GM18502 (cell line): ENCODE results near the gene ZSCAN9.

Experiments
- ATAC-seq: cut with Tn5 transposase; IDR thresholded peaks from one replicate; pipeline ENCODE4 v1.9.1; 2021; ENCODE audit warnings: mild to moderate bottlenecking; ENCODE audit not compliant: unreplicated experiment, poor library complexity

ZSCAN9 gene

DNA sequence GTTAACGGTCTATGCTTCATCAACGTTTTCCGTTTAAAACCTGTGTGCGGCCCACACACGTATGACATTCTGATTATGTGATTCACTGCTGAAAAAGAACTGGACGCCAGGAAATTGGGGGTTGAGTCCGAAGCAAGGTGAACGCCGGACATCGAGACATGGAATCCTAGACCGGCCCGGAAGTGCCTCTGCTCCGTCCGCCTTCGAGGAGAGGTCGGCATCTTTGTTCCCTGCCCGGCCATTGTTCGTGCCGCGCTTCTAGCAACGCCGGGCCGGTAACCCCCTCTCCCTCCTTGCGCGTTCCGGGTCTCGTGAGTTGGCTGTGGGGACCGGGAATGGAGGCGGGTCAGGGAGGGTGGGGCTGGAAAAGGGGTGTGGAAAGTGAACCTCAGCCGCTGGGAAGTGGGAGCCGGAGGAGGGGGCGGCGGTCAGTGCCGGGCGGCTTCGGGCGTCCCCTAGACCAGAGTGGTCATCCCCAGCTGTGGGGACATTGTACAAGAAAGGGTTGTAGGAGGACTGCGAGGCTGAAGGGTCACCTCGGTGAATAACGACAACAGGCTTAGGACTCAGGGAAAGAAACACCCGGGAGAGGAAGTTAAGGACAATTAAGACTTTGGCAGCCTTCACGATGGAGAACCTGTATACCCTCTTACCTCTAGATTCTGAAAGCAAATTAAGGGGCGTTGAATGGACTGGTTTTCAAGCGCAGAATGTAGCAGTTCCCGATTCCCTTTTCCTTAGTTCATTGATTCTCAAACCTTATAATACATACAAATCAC, at the start of gene ZSCAN9:
Gene ZSCAN9 (plus strand): TSS at position 220 of the 779 bp plus-strand sequence. CDS start 1,810 bp downstream, outside the sequence.
- ATAC-seq: peak; percentile 91

DNA sequence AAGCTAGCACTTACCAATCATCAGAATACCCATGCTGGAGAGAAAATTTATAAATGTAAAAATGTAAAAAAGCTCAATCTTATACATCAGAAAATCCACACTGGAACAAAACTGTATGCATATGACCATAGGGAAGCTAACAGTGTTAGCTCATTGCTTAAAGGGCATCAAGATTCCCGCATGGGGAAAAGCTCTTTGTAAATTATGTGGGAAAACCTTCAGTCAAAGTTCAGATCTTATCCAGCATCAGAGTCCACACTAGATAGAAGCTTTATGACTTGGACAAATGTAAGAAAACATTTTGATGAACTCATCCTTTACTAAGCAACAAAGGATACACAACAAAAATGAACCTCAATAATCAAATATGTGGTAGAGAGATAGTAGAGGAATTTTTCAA, 48.7 kb upstream of the ZSCAN9 start:
- no peak for ATAC-seq

DNA sequence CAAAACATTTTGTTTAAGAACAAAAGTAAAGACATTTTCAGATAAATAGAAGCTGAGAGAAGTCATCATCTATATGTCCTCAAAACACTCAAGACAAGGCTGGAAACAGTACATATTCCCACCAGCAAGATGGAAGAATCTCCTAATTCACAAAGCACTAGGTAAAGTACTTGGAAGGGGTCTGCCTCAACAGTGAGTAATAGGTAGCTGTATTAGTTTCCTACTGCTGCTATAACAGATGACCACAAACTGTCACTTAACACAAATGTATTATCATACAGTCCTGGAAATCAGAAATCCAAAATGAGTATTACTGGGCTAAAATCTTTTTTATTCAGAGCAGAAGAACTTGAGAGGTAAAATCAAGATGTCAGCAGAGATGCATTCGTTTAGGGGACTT, 42.8 kb upstream of the ZSCAN9 start:
- no peak for ATAC-seq

DNA sequence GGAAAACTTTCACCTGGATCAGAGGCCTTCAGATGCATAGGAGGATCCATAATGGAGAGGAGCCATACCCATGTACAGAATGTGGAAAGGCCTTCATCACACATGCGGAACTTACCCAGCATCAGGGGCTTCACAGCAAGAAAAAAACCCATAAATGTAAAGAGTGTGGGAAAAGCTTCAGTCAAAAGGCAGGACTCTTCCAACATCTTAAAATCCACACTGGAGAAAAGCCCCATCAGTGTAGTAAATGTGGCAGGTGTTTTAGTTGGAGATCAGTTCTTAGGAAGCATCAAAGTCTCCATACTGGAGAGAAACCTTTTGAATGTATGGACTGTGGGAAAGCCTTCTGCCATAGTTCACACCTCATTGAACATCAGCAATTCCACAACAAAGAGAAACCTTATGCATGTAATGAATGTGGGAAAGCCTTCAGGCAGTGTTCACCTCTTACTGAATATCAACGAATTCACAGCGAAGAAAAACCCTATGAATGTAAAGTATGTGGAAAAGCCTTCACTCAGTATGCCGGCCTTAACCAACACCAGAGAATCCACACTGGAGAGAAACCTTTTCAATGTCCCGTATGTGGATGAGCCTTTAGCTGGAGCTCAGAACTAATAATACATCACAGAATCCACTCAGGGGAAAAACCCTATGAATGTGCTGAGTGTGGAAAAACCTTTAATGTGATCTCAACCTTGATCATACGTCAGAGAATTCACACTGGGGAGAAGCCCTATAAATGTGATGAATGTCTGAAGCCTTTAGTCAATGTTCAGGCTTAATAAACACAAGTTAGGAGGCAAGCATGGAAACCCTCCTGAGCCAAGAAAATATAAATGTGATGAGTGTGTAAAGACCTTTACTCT, 36.7 kb upstream of the ZSCAN9 start:
- ATAC-seq: no peak

DNA sequence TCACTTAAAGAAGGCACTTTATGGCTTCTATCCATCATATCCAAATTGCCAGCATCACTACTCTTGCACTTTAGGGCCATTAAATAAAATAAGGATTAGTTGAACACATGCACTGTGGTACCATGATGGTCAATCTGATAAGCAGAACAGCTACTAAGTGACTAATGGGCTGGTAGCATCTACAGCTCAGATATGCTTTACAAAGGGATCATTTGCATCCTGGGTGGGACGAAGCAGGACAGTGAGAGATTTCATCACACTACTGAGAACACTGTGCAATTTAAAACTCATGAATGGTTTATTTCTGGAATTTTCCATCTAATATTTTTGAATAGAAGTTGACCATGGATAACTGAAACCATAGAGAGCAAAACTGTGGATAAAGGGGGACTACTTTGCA, 25.1 kb upstream of the ZSCAN9 start:
- no peak for ATAC-seq

DNA sequence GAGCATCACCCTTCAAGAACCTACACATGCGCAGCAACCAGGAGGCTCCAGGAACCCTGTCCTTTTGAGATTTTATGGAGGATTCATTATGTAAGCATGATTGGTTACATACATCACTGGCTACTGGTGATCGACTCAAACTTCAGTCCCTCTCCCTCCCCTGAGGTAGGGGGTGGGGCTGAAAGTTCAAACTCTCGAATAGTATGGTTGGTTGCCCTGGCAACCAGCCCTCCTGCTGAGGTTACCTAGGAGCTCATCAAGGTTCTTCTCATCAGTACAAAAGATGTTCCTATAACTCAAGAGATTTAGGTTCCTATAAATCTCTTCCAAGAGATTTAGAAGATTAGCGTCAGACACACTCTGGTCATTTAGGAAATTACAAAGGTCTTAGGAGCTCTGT, 21.9 kb upstream of the ZSCAN9 start:
- no peak for ATAC-seq

DNA sequence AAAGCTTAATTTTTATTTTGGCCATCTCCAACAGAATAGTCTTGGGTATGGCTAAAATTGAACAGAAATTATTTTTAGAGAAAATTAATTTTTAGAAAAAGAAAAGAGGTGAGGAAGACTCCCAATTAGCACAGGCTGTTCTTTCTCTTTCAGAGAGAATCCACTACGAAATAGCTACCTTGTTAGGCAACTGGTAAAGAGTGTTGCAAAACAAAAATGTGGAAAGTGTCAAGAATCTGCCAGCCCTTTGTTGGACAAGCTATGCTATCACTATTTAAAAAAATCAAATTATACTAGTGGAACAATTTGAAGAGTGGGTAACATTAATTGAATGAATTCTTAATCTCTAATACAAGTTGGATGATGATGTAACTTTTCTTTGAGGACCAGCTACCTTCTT, 19.2 kb upstream of the ZSCAN9 start:
- no peak for ATAC-seq

DNA sequence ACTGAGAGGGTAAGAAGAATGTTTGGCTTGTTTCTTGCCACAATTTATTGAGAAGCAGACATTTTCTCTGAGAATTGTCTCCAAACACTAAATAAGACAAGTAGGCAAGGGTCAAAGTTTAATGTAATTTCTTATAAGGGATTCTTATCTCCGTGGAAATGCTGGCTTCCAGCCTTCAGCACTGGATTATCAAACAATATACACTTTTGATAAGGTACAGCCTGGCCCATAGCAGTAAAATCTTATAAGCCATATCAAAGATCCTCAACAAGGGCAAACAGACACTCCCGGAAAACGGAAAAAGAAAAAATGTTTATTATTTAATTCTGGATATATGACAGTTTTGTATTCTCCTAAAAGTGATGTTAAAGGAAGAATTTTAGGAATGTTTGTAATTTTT, 18.5 kb upstream of the ZSCAN9 start:
- no peak for ATAC-seq

DNA sequence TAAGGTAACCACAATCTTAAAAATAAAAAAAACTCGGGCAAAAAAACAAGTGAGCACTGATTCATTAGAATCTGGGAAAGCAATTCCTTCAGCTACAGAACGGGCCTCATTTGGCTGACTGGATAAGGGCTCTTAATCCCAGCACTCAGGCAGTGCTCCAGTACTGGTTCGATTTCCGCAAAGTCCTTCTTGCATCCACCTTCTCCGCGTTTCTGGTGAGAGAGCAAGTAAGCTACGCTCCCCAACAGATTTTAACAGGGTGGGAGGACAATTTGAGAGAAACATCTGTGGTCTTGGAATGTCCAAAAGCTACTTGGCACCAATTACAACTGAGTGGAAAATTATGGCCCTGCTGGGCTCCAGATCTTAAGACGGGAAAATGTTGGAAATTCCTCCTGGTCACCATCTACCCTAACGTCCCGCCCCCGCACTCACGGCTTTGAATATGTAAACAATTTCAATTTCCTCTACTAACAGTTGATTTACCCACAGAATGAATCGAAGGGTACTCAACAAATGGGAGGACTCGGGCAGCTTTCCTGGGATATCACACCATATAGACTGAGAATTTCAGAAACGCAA, 18.1 kb upstream of the ZSCAN9 start:
- no peak for ATAC-seq

DNA sequence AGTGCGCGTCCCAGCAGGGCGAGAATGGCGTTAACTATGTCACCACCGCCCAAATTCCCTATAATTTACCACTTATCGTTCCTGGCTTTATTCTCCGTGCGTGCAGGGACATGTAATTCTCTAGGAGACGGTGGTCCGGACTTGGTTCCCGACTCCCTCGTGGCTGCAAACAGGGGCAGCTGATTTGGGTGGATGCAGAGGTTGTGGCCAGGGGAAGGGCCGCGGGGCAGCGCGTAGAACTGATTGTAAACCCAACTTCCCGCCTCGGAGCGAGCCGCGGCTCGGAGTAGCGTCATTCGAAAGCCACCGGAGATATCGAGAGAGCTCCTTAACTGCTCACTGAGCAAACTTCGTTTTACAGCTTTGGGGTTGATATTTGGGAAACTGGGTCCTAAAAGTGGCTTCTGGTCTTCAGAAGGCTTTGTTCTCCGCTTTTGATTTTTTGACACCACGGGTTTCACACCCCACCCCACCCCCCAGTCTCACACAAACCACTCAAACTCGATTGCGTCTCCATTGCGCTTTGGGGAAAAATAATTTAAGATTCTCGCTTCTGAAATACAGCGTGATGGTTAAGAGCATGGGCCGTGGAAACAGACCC, 17.5 kb upstream of the ZSCAN9 start:
- no peak for ATAC-seq

DNA sequence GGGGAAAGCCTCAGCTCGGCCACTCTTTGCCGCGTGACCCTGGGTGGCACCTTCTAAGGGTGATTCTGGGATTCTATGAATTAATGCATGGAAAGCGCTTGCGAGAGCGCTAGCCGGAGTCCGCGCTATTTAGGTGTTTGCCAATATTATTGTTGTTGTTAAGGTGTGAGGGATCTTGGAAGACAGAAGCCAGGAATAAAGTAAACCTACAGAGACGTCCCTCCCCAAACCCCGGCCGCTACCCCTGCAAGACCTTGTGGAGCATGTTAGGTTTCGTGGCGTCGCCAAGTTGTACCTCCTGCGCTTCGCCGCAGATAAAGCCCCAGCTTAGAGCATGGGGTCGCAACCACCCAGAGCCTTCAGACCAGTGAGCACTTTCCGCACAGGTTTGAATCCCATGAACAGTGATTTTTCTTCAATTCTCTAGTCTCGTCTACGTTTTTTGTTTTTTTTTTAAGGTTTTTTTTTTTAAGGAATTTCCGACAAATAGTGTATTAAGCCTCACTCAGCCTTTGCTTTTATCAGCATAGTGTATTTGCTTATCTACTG, 16.9 kb upstream of the ZSCAN9 start:
- no peak for ATAC-seq

DNA sequence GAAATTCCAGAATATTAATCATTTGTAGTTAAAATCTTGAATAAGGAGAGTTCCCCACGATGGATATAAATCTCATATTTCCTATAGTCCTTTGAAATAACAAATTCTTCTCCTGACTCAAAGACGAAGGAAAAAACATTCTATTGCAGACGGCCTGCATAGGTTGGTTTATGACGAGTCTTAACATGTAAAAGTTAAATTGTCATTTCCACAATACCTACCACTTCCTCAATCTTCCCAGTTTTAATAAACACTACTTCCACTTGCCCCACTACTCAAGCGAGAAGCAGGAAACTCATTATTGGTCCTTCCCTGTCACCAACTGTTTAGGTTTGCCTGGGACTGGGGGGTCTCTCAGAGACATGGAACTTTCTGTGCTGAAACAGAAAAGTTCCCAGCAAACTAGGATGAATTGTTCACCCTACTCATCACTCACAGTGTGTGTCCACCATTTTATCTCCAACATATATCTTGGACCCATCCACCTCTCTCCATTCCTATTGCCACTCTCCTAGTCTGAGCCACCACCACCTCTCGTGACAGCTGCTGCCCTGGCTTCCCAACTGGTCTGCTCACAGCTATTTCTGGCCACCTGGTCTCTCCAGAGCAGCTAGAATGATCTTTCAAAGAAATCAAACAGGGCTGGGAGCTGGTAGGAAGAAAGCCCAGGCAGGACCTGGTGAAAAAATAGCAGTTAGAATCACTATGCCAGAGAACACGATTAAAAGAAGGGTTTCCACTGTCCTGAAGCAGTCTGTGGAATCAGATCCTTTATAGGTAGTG, 15.1 kb upstream of the ZSCAN9 start:
- ATAC-seq: no peak

DNA sequence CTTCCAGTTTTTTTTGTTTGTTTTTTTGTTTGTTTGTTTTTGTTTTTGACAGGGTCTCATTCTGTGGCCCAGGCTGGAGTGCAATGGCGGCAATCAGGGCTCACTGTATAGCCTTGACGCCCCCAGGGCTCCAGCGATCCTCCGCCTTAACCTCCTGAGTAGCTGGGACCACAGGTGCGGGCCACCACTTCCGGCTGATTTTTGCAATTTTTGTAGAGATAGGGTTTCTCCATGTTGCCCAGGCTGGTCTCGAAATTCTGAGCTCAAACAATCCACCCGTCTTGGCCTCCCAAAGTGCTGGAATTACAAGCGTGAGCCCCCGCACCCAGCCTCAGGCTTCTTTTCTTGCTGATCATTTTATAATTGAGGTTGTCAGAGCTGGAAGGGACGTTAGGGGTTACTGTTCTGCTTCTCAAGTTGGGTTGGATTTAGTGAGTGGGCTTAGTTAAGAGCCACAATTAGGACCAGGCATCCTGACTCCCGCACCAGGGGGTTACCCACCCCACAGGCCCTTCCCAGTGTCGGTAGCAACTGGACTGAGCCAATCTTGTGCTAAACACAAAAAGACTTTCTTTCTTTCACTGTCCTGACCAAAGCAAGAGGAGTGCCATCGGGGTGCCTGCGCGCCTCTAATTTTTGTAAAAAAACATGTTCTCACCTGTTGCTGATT, 13.1 kb upstream of the ZSCAN9 start:
- peak; percentile 34 for ATAC-seq

DNA sequence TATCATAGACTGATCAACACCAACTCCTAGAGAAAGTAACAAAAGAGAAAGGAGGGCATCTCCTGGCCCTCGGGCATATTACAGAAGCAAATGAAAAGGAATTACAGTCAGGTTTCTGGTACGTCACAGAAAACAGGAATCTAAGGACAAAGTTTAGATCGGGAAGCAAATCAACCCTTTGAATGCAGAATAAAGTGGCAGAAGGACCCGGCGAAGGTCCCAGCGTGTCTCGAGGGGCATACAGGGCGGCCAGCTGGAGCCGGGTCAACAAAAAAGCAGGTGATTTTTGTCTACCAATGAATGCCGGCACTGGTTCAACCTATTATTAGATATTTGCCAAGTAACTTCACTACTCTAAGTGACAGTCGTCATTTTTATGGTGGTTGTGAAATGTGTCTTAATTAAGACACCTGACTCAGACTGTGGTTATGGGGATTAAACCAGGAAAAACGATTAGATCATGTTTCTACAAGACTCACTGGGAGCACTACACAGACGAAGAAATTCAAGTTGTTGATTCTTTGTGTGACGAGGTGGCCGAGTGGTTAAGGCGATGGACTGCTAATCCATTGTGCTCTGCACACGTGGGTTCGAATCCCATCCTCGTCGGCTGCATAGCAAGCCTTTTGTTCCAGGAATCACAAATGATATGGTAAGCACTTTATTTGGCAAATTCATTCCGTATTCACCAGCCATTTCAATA, 12.4 kb upstream of the ZSCAN9 start:
- peak; percentile 69 for ATAC-seq

DNA sequence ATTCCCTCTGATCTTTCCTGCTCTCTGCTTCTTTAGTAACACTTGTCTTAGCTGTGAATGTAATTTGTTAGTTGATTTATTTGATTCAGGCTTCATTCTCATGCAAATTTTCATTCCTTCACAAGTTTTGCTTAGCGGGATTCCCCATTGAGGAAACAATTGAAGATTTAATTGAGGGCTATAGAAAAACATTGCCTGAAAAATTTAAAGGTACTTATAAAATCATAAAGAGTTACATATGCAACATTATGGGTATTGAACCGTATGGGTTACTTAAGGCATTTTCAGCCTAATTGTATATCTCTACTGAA, 11.9 kb upstream of the ZSCAN9 start:
- no peak for ATAC-seq

DNA sequence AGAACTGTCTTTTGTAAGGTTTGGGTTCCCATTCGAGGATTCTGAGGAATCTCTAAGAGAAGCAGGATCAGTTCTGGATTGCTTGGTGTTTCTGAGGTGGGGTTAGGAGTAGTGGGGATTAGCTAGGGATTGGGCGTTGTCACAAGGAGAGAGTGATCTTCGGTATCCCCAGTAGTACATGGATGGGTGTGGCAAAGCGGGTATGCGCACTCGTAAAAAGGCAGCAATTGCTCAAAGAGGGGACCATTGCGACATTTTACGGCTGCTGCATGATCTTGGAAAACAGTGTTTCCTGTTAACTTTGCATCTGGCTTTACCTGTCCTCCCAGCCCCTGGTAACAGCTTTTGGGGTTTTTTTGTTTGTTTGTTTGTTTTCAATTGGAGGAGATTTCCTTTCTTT, 9.7 kb upstream of the ZSCAN9 start:
- ATAC-seq: no peak

DNA sequence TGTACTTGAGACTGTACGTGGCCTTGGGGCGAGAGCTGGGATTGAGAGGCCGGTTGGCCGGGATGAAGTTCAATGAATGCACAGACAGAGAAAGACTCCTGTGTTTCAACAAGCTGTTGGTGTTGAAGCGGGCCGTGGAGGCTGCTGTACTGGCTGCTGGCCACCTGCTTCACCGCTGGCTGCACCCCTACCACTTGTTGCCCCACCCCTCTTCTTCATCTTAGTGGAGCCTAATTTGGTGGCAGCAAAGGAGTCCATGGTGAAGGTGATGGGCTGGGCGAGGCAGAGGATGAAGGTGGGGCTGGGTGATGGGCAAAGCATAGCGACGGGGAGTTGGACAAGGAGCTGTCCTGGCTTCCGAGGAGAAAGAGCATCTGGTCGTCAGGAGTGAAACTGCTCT, 7.2 kb upstream of the ZSCAN9 start:
- no peak for ATAC-seq

DNA sequence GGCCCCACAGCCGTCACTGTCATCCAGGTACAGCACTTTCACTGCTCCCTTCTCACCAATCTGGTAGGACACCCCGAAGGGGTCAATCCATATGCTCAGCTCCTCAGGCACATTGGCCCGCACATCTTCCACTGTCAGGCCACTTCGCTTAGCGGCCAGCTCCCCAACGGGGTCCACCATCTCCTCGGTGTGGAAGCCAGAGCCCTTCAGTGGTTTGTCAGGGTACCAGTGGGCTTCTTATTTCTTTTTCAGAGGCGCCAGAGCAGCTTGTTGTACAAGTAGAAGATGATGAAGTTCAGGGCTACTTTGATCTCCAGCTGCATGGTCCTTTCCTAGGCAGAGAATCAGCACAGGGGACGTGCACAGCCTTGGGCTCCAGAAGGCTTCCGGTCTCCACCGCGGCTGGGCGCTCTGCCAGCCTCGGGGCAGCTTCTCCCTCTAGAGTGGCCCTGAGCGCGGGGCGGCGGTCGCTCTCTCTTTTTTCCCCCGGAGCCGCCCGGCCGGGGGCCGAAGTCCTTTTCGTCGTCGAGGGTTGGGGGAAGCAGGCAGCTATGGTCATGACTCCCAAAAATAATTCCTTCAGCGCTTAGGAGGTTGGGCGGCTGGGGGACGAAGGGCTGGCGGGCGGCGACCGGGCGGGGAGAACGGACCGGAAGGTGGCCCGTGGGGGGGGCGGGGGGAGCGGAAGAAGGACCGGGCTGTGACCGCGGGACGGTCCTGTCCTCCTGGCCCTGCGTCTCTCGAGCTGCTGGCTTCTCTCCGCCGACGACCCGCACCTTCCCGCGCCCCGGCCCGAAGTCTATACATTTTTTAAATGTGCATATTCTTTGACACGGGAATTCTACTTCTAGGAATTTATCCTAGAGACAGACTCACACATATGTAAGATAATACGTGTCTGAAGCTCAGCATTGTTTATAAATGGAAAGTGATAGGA, 6.5 kb upstream of the ZSCAN9 start:
- peak; percentile 73 for ATAC-seq
